Sigmoid colon (tissue), 4 donors: Measurements from ENCODE around the gene DERL2.

Source experiments
- CTCF ChIP-seq, 4 experiments: fragments of 450-650 bp in 3 of 4; fragments of 200-600 bp in 1 of 4; IDR thresholded peaks; one replicate each; pipeline ENCODE4 v1.5.1; 2016 to 2019; ENCODE audit warnings: antibody characterized with exemption in 4 of 4, mild to moderate bottlenecking in 3 of 4, moderate library complexity in 2 of 4
- EP300 ChIP-seq, 4 donors: sonication (generic); formaldehyde crosslinking; IDR thresholded peaks; one replicate each; pipeline ENCODE4 v1.6.1; 2017; ENCODE audit warnings: antibody characterized with exemption in 4 of 4
- POLR2AphosphoS5 ChIP-seq, 4 donors: sonication (generic); formaldehyde crosslinking; IDR thresholded peaks; one replicate each; pipeline ENCODE4 v1.6.1; 2017; ENCODE audit warnings: antibody characterized with exemption in 4 of 4

- TF ChIP-seq EP300 (IDR thresholded peaks at IDR 0.05): no peak
- no peak for TF ChIP-seq CTCF (IDR thresholded peaks at IDR 0.05)
- TF ChIP-seq POLR2AphosphoS5 (IDR thresholded peaks at IDR 0.05): no peak
Observed at GRCh38 chr17:5514976-5515375, 29.0 kb upstream of the DERL2 start.
